ENCODE results near the gene IGFL3. TPM values are rescaled to one million over a fixed set of nuclear protein-coding genes. Genes with fewer than 3 reads are reported as not detected.

IGFL3 gene
- total and polyA plus RNA-seq, 12 donors = not detected

DNA sequence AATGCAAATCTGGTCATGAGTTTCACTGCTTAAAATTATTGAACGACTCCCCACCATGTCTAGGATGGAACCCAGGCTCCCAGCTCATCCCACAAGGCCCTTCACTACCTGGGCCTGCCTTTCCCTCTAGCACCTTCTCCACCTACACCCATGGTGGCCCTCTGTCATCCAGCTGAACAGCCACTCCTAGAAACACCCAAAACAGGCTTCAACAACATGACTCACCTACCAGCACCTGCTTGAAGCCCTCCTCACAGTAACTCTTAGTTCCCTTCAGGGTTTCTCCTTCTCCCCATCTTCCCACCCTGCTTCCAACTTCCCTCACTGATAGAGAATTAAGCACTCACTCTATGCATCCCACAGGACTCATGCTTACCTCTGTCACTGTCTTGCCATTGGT is 16.9 kb upstream of the IGFL3 start:
- Histone ChIP-seq H3K27ac (no peak overlapping the region), H3K4me1 (no peaks in the 10 kb centered on the region), H3K9me3 (no peaks in the 10 kb centered on the region), H3K36me3 (no peaks in the 10 kb centered on the region), H3K4me3 (no peak overlapping the region), H3K27me3 (peaks cover 0 to 5% (median 0%) of the 10 kb centered on the region in 7 donors)
- no peak for ATAC-seq
- intact Hi-C loops (cut with DNase I) = no loop called here
- no peak for DNase-seq
- TF ChIP-seq, protein P1, sequence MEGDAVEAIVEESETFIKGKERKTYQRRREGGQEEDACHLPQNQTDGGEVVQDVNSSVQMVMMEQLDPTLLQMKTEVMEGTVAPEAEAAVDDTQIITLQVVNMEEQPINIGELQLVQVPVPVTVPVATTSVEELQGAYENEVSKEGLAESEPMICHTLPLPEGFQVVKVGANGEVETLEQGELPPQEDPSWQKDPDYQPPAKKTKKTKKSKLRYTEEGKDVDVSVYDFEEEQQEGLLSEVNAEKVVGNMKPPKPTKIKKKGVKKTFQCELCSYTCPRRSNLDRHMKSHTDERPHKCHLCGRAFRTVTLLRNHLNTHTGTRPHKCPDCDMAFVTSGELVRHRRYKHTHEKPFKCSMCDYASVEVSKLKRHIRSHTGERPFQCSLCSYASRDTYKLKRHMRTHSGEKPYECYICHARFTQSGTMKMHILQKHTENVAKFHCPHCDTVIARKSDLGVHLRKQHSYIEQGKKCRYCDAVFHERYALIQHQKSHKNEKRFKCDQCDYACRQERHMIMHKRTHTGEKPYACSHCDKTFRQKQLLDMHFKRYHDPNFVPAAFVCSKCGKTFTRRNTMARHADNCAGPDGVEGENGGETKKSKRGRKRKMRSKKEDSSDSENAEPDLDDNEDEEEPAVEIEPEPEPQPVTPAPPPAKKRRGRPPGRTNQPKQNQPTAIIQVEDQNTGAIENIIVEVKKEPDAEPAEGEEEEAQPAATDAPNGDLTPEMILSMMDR (IDR thresholded peaks at IDR 0.05) = no peak
- 65 to 67% methylated on average over 1 of the region's 1 CpG for WGBS, 2 donors

DNA sequence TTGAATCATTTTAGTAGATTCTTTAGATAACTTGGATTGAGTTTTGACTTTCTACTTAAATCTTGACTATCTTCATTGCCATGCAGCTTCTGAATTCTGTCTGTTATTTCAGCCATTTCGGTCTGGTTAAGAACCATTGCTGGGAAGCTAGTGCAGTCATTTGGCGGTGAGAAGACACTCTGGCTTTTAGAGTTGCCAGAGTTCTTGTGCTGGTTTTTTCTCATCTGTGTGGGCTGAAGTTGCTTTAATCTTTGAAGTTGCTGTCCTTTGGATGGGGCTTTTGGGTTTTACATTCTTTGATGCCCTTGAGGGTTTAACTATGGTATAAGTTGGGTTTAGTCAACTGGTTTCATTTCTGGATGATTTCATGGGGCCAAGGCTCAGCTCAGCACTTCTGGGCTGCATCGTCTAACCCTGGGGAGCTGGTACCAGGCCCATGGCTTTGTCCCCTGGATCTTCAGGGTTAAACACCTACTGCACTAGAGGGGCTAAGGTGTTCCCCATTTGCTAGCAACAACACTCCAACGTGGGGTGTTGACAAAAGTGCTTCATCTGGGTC is 13.5 kb upstream of the IGFL3 start:
- WGBS, 2 donors = 85 to 88% methylated on average over 4 of the region's 4 CpGs
- ATAC-seq (no peak), DNase-seq (no peak)
- no peak overlapping the region for H3K4me3 ChIP-seq
- no peaks in the 10 kb centered on the region for H3K9me3 ChIP-seq
- peaks cover 2 to 18% (median 12%) of the 10 kb centered on the region in 9 donors for H3K4me1 ChIP-seq
- TF ChIP-seq, protein P1 (IDR thresholded peaks at IDR 0.05) = no peak
- intact Hi-C loops (cut with DNase I) = no loop called here
- peaks cover 0 to 4% (median 0%) of the 10 kb centered on the region in 7 donors for H3K27me3 ChIP-seq
- no peaks in the 10 kb centered on the region for H3K36me3 ChIP-seq
- H3K27ac ChIP-seq = no peak overlapping the region

GRCh38 chr19:46134527-46134926 is 10.0 kb upstream of the IGFL3 start:
- ATAC-seq = no peak

GRCh38 chr19:46133777-46134241 is 9.3 kb upstream of the IGFL3 start:
- intact Hi-C loops (cut with DNase I) = no loop called here
- H3K4me3 ChIP-seq = no peak overlapping the region
- H3K4me1 ChIP-seq = peaks cover 2 to 21% (median 12%) of the 10 kb centered on the region in 9 donors
- H3K27ac ChIP-seq = peak overlapping the region in 6 of 10 donors; percentile 21 to 84 (median 70)
- no peaks in the 10 kb centered on the region for H3K36me3 ChIP-seq
- DNase-seq = no peak
- WGBS, 2 donors = 83 to 85% methylated on average over 1 of the region's 1 CpG
- no peak for ATAC-seq
- TF ChIP-seq, protein P1 (IDR thresholded peaks at IDR 0.05) = no peak
- H3K9me3 ChIP-seq = no peaks in the 10 kb centered on the region
- H3K27me3 ChIP-seq = peaks cover 0 to 20% (median 0%) of the 10 kb centered on the region in 7 donors

More at GRCh38 chr19:46134527-46134926, 10.0 kb upstream of the IGFL3 start:
- Histone ChIP-seq H3K9me3 (no peaks in the 10 kb centered on the region), H3K27me3 (peaks cover 0 to 15% (median 0%) of the 10 kb centered on the region in 7 donors), H3K27ac (peak overlapping the region in 2 of 10 donors; percentile 71 to 84), H3K4me3 (no peak overlapping the region), H3K4me1 (peaks cover 2 to 21% (median 12%) of the 10 kb centered on the region in 9 donors), H3K36me3 (no peaks in the 10 kb centered on the region)
- TF ChIP-seq, protein P1 (IDR thresholded peaks at IDR 0.05) = no peak
- intact Hi-C loops (cut with DNase I) = no loop called here
- DNase-seq = no peak
